Endometrial microvascular endothelial cells (primary cell): Measurements from ENCODE around the gene BCKDK. TPM values are rescaled to one million over a fixed set of nuclear protein-coding genes. Genes with fewer than 3 reads are reported as not detected.
"Not testable (repeated sequence)": the region's sequence is repeated elsewhere in the genome, so short reads cannot be mapped to it uniquely, and the experiment has no call there.

Experiments
- in situ Hi-C: cut with HindIII; loops from 2 replicates; pipeline ENCODE4 v1.10.0; 2017; ENCODE audit warnings: low sequenced_read_pairs, low pct_unique_long_range_greater_than_20kb; ENCODE audit errors: inconsistent ontology term
- total RNA-seq: library from RNA; depleted of rRNA; stranded (reverse); fragments of >200 nt; gene quantifications from one replicate; pipeline ENCODE4 v1.2.3, GENCODE V29; 2015; ENCODE audit errors: inconsistent ontology term

The BCKDK gene
- total RNA-seq, 1 donor from 2014 or later = 88.6 TPM

GRCh38 chr16:31149894-31150890 lies 42.0 kb downstream of the BCKDK start, which contains the start of gene PRSS36:
PRSS36 (minus strand) TSS chr16:31150066; CDS start chr16:31150035, 31 bp downstream.
- in situ Hi-C loops = no loop called here

DNA sequence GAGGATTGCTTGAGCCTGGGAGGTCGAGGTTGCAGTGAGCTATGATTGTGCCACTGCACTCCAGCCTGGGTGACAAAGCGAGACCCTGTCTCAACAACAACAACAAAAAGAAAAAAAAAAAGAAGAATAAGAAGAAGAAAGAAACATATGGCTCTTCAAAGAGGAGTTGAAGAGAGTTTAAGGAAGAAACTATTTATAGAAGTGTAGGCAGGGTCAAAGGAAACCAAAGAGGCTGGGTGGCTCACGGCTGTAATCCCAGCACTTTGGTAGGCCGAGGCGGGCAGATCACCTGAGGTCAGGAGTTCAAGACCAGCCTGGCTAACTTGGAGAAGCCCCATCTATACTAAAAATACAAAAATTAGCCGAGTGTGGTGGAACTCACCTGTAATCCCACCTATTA lies 42.8 kb downstream of the BCKDK start:
- in situ Hi-C loops = not testable (repeated sequence)

DNA sequence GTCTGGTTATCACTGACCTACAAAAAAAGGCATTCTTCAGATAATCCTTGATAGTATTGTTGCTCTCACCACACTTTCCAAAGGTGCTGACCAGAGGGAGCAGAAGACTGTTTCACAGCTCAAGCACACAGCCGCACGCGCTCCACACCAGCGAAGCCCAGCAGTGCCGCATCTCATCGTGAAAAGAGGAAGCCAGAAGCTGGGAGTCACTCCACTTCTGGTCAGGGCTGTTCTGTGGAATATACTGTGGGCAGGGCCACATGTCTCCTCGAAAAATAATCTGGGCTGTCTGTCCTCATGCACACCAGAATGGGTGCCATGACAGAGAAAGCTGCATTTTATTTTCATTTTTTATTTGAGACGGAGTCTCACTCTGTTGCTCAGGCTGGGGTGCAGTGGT lies 49.0 kb downstream of the BCKDK start:
- in situ Hi-C loops = no loop called here

Other genes with a start within 250 kb of the BCKDK start
- 25.8 TPM for gene BCL7C, start 214.3 kb upstream of the BCKDK start, total RNA-seq
- 1.3 TPM for gene CTF1, start 211.8 kb upstream of the BCKDK start, total RNA-seq
- gene FBXL19, start 184.8 kb upstream of the BCKDK start, total RNA-seq = 23.1 TPM
- 13.4 TPM for gene ORAI3, start 159.3 kb upstream of the BCKDK start, total RNA-seq
- 5.0 TPM for gene SETD1A, start 150.6 kb upstream of the BCKDK start, total RNA-seq
- gene HSD3B7, start 123.2 kb upstream of the BCKDK start, total RNA-seq = 6.0 TPM
- gene STX1B, start 97.7 kb upstream of the BCKDK start, total RNA-seq = not detected
- 35.9 TPM for gene STX4, start 74.8 kb upstream of the BCKDK start, total RNA-seq
- gene ZNF668, start 34.1 kb upstream of the BCKDK start, total RNA-seq = 16.5 TPM
- 7.2 TPM for gene ZNF646, start 34.0 kb upstream of the BCKDK start, total RNA-seq
- 0.19 TPM for gene PRSS53, start 19.4 kb upstream of the BCKDK start, total RNA-seq
- gene VKORC1, start 13.6 kb upstream of the BCKDK start, total RNA-seq = 179 TPM
- gene KAT8, start 9.3 kb downstream of the BCKDK start, total RNA-seq = 30.1 TPM
- gene PRSS8, start 27.3 kb downstream of the BCKDK start, total RNA-seq = not detected
- not detected for gene PRSS36, start 41.7 kb downstream of the BCKDK start, total RNA-seq
- gene FUS, start 71.8 kb downstream of the BCKDK start, total RNA-seq = 79.0 TPM
- gene PYCARD, start 94.4 kb downstream of the BCKDK start, total RNA-seq = 21.2 TPM
- not detected for gene TRIM72, start 105.7 kb downstream of the BCKDK start, total RNA-seq
- not detected for gene PYDC1, start 108.7 kb downstream of the BCKDK start, total RNA-seq
- gene ITGAM, start 151.6 kb downstream of the BCKDK start, total RNA-seq = not detected
- 2.8 TPM for gene ITGAX, start 246.8 kb downstream of the BCKDK start, total RNA-seq